H1 (cell line): ENCODE results near the gene TYMS.

Experiments used
- CEBPB ChIP-seq: IDR thresholded peaks from 2 replicates; pipeline ENCODE4 v1.6.1; 2012; ENCODE audit warnings: low read depth, low read length
- EP300 ChIP-seq, 2 experiments: IDR thresholded peaks; 1 replicate in 1 of 2; 2 replicates in 1 of 2; pipeline ENCODE4 v1.6.1; 2011 to 2012; ENCODE audit warnings: low read depth in 2 of 2, low read length in 2 of 2, mild to moderate bottlenecking in 2 of 2, borderline replicate concordance in 1 of 2, inconsistent platforms in 1 of 2, moderate library complexity in 1 of 2
- JUND ChIP-seq: IDR thresholded peaks from 2 replicates; pipeline ENCODE4 v1.6.1; 2011; ENCODE audit warnings: mild to moderate bottlenecking, improper control_type of control experiment, low read length
- MAFK ChIP-seq: IDR thresholded peaks from 2 replicates; pipeline ENCODE4 v1.6.1; 2012; ENCODE audit warnings: low read depth, mild to moderate bottlenecking, improper control_type of control experiment, low read length
- POLR2A ChIP-seq, 2 experiments: IDR thresholded peaks; 1 replicate in 1 of 2; 2 replicates in 1 of 2; pipeline ENCODE4 v1.6.1; 2011; ENCODE audit warnings: low read depth in 2 of 2, low read length in 2 of 2, mild to moderate bottlenecking in 2 of 2; ENCODE audit errors: control extremely low read depth in 1 of 2
- POLR2AphosphoS5 ChIP-seq: IDR thresholded peaks from 2 replicates; pipeline ENCODE4 v1.6.1; 2011; ENCODE audit warnings: low read depth, low read length
- RNF2 ChIP-seq: fragments of 200-900, 300-1000 bp; sonication (generic); IDR thresholded peaks from 2 replicates; pipeline ENCODE4 v1.7.1; 2016; ENCODE audit warnings: borderline replicate concordance, low read depth, mild to moderate bottlenecking, antibody characterized with exemption, low read length; ENCODE audit not compliant: poor library complexity, severe bottlenecking; ENCODE audit errors: missing control alignments
- SIN3A ChIP-seq, 2 experiments: IDR thresholded peaks in 1 of 2; conservative IDR thresholded peaks in 1 of 2; 2 replicates each; pipeline ENCODE4 v1.6.1; 2011 to 2012; ENCODE audit warnings: low read length in 2 of 2, improper control_type of control experiment in 1 of 2, low read depth in 1 of 2, mild to moderate bottlenecking in 1 of 2
- SIRT6 ChIP-seq: IDR thresholded peaks from one replicate; pipeline ENCODE4 v1.7.1; 2012; ENCODE audit warnings: low read length, inconsistent platforms
- SIX5 ChIP-seq: IDR thresholded peaks from 2 replicates; pipeline ENCODE4 v1.6.1; 2011; ENCODE audit warnings: mild to moderate bottlenecking, low read depth, low read length
- TF ChIP-seq, protein P1 (sequence below), 3 experiments: IDR thresholded peaks; 1 replicate in 2 of 3; 2 replicates in 1 of 3; pipeline versions ENCODE4 v1.5.1 to v1.6.1; 2011; ENCODE audit warnings: low read length in 3 of 3, mild to moderate bottlenecking in 3 of 3, inconsistent platforms in 2 of 3, low read depth in 1 of 3, moderate library complexity in 1 of 3; ENCODE audit not compliant: insufficient read depth in 1 of 3; ENCODE audit errors: control extremely low read depth in 1 of 3
- TF ChIP-seq, protein P2 (sequence below): IDR thresholded peaks from 2 replicates; pipeline ENCODE4 v1.6.1; 2011; ENCODE audit warnings: low read depth, mild to moderate bottlenecking, low read length; ENCODE audit not compliant: insufficient read depth

DNA sequence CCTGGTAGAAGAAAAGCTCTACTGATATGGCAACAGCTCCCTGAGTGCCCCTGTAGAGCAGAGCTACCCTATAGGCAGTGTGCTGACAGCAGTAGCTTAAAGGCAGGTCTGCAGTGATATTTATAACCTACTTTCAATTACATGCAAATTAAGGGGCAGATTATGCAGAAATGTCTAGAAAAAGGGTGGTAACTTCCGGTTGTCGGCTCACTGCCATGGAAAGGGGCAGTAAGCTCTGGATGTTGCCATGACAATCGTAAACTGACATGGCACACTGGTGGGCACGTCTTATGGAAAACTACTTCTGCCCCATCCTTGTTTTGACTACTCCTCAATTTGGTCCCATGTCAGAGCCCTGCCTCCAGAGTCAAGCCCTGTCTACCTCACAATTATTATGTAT, 2.9 kb upstream of the TYMS start:
- no peak for TF ChIP-seq POLR2AphosphoS5
- TF ChIP-seq, protein P1, sequence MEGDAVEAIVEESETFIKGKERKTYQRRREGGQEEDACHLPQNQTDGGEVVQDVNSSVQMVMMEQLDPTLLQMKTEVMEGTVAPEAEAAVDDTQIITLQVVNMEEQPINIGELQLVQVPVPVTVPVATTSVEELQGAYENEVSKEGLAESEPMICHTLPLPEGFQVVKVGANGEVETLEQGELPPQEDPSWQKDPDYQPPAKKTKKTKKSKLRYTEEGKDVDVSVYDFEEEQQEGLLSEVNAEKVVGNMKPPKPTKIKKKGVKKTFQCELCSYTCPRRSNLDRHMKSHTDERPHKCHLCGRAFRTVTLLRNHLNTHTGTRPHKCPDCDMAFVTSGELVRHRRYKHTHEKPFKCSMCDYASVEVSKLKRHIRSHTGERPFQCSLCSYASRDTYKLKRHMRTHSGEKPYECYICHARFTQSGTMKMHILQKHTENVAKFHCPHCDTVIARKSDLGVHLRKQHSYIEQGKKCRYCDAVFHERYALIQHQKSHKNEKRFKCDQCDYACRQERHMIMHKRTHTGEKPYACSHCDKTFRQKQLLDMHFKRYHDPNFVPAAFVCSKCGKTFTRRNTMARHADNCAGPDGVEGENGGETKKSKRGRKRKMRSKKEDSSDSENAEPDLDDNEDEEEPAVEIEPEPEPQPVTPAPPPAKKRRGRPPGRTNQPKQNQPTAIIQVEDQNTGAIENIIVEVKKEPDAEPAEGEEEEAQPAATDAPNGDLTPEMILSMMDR (IDR thresholded peaks at IDR 0.05; ENCODE audit: control extremely low read depth in 1 of 3, insufficient read depth in 1 of 3, low read depth in 1 of 3, low read length in 3 of 3), result no peak
- no peak for TF ChIP-seq SIX5
- TF ChIP-seq RNF2, result no peak
- TF ChIP-seq MAFK, result no peak
- no peak for TF ChIP-seq EP300 (IDR thresholded peaks at IDR 0.05; ENCODE audit: borderline replicate concordance in 1 of 2, low read depth in 2 of 2, low read length in 2 of 2)
- TF ChIP-seq, protein P2, sequence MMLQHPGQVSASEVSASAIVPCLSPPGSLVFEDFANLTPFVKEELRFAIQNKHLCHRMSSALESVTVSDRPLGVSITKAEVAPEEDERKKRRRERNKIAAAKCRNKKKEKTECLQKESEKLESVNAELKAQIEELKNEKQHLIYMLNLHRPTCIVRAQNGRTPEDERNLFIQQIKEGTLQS, result no peak
- no peak for TF ChIP-seq SIN3A (conservative IDR thresholded peaks at IDR 0.05 in 1 of 2, IDR thresholded peaks at IDR 0.05 in 1 of 2; ENCODE audit: low read depth in 1 of 2, low read length in 2 of 2)
- no peak for TF ChIP-seq JUND
- TF ChIP-seq POLR2A (IDR thresholded peaks at IDR 0.05; ENCODE audit: control extremely low read depth in 1 of 2, low read depth in 2 of 2, low read length in 2 of 2), result no peak
- TF ChIP-seq SIRT6, result no peak
- TF ChIP-seq CEBPB, result no peak
